Measurements from ENCODE around the gene HSPB6.

The HSPB6 gene

DNA sequence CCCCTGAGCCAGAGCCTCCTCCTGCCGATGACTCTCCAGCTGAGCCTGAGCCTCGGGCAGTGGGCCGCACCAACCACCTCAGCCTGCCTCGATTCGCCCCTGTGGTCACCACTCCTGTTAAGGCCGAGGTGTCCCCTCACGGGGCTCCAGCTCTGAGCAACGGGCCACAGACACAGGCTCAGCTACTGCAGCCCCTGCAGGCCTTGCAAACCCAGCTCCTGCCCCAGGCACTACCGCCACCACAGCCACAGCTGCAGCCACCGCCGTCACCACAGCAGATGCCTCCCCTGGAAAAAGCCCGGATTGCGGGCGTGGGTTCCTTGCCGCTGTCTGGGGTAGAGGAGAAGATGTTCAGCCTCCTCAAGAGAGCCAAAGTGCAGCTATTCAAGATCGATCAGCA lies 35.5 kb downstream of the HSPB6 start:
- peaks cover 53% of the 10 kb centered on the region for H3K36me3 ChIP-seq (replicated peaks; ENCODE audit: low read depth, low read length)
- H3K27me3 ChIP-seq (ENCODE audit: low read depth, low read length), result no peaks in the 10 kb centered on the region
- no peak overlapping the region for H3K4me2 ChIP-seq (ENCODE audit: low read length)
- H3K9me3 ChIP-seq (ENCODE audit: insufficient read depth, low read length), result no peaks in the 10 kb centered on the region
- no peak overlapping the region for H3K9ac ChIP-seq (ENCODE audit: low read length)
- H4K20me1 ChIP-seq (ENCODE audit: insufficient read depth, low read length), result peaks cover 18% of the 10 kb centered on the region
- no peak overlapping the region for H3K27ac ChIP-seq (ENCODE audit: low read length)
- no peak overlapping the region for H2AFZ ChIP-seq (ENCODE audit: low read depth, low read length)
- no peak overlapping the region for H3K4me3 ChIP-seq (ENCODE audit: low read length)
- TF ChIP-seq EZH2phosphoT487 (IDR thresholded peaks at IDR 0.05; ENCODE audit: low read depth), result no peak
- TF ChIP-seq, protein P1, sequence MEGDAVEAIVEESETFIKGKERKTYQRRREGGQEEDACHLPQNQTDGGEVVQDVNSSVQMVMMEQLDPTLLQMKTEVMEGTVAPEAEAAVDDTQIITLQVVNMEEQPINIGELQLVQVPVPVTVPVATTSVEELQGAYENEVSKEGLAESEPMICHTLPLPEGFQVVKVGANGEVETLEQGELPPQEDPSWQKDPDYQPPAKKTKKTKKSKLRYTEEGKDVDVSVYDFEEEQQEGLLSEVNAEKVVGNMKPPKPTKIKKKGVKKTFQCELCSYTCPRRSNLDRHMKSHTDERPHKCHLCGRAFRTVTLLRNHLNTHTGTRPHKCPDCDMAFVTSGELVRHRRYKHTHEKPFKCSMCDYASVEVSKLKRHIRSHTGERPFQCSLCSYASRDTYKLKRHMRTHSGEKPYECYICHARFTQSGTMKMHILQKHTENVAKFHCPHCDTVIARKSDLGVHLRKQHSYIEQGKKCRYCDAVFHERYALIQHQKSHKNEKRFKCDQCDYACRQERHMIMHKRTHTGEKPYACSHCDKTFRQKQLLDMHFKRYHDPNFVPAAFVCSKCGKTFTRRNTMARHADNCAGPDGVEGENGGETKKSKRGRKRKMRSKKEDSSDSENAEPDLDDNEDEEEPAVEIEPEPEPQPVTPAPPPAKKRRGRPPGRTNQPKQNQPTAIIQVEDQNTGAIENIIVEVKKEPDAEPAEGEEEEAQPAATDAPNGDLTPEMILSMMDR (IDR thresholded peaks at IDR 0.05; ENCODE audit: low read depth, low read length), result no peak
- peaks cover 35% of the 10 kb centered on the region for H3K79me2 ChIP-seq (ENCODE audit: low read length)
- H3K4me1 ChIP-seq (ENCODE audit: low read length), result peaks cover 10% of the 10 kb centered on the region

DNA sequence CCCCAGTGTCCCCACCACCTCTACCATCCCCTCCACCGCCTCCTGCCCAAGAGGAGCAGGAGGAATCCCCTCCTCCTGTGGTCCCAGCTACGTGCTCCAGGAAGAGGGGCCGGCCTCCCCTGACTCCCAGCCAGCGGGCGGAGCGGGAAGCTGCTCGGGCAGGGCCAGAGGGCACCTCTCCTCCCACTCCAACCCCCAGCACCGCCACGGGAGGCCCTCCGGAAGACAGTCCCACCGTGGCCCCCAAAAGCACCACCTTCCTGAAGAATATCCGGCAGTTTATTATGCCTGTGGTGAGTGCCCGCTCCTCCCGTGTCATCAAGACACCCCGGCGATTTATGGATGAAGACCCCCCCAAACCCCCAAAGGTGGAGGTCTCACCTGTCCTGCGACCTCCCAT lies 36.2 kb downstream of the HSPB6 start:
- TF ChIP-seq EZH2phosphoT487 (IDR thresholded peaks at IDR 0.05; ENCODE audit: low read depth), result no peak
- TF ChIP-seq, protein P1 (IDR thresholded peaks at IDR 0.05; ENCODE audit: low read depth, low read length), result no peak
- Histone ChIP-seq H3K9me3 (ENCODE audit: insufficient read depth, low read length) (no peaks in the 10 kb centered on the region), H3K79me2 (ENCODE audit: low read length) (peaks cover 35% of the 10 kb centered on the region), H3K27ac (ENCODE audit: low read length) (no peak overlapping the region), H3K27me3 (ENCODE audit: low read depth, low read length) (no peaks in the 10 kb centered on the region), H3K36me3 (replicated peaks; ENCODE audit: low read depth, low read length) (peaks cover 46% of the 10 kb centered on the region), H3K4me3 (ENCODE audit: low read length) (no peak overlapping the region), H2AFZ (ENCODE audit: low read depth, low read length) (no peak overlapping the region), H3K9ac (ENCODE audit: low read length) (no peak overlapping the region), H4K20me1 (ENCODE audit: insufficient read depth, low read length) (peaks cover 18% of the 10 kb centered on the region), H3K4me1 (ENCODE audit: low read length) (peaks cover 17% of the 10 kb centered on the region), H3K4me2 (ENCODE audit: low read length) (no peak overlapping the region)

DNA sequence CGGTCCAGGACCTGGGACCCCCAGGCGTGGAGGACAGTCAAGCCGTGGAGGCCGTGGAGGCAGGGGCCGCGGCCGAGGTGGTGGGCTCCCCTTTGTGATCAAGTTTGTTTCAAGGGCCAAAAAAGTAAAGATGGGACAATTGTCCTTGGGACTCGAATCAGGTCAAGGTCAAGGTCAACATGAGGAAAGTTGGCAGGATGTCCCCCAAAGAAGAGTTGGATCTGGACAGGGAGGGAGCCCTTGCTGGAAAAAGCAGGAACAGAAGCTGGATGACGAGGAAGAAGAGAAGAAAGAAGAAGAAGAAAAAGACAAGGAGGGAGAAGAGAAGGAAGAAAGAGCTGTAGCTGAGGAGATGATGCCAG lies 36.7 kb downstream of the HSPB6 start:
- Histone ChIP-seq H3K27me3 (ENCODE audit: low read depth, low read length) (no peaks in the 10 kb centered on the region), H3K79me2 (ENCODE audit: low read length) (peaks cover 35% of the 10 kb centered on the region), H3K4me2 (ENCODE audit: low read length) (no peak overlapping the region), H4K20me1 (ENCODE audit: insufficient read depth, low read length) (peaks cover 18% of the 10 kb centered on the region), H3K9me3 (ENCODE audit: insufficient read depth, low read length) (no peaks in the 10 kb centered on the region), H3K27ac (ENCODE audit: low read length) (no peak overlapping the region), H3K4me1 (ENCODE audit: low read length) (peaks cover 22% of the 10 kb centered on the region), H3K36me3 (replicated peaks; ENCODE audit: low read depth, low read length) (peaks cover 41% of the 10 kb centered on the region), H3K4me3 (ENCODE audit: low read length) (no peak overlapping the region), H3K9ac (ENCODE audit: low read length) (no peak overlapping the region), H2AFZ (ENCODE audit: low read depth, low read length) (no peak overlapping the region)
- TF ChIP-seq, protein P1 (IDR thresholded peaks at IDR 0.05; ENCODE audit: low read depth, low read length), result no peak
- TF ChIP-seq EZH2phosphoT487 (IDR thresholded peaks at IDR 0.05; ENCODE audit: low read depth), result no peak

DNA sequence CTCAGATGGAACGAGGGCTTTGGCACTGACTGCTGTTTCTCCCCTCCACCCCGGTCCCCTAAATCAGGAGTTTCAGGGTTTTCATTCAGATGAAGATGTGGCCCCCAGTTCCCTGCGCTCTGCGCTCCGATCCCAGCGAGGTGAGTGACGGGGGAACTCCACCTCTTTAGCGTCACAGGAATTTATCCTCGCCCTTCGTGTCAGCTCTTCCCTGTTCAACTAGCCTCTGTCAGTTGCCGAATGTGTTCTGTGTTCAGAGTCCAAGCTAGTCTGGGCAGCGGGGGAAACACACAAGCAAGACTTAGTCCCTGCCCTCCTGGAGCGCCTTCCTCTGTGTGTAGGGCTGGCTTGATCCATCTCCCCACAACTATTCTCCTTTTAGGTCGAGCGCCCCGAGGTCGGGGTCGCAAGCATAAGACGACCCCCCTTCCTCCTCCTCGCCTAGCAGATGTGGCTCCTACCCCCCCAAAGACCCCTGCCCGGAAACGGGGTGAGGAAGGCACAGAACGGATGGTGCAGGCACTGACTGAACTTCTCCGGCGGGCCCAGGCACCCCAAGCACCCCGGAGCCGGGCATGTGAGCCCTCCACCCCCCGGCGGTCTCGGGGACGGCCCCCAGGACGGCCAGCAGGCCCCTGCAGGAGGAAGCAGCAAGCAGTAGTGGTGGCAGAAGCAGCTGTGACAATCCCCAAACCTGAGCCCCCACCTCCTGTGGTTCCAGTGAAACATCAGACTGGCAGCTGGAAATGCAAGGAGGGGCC lies 37.2 kb downstream of the HSPB6 start:
- Histone ChIP-seq H3K9me3 (ENCODE audit: insufficient read depth, low read length) (no peaks in the 10 kb centered on the region), H3K27me3 (ENCODE audit: low read depth, low read length) (no peaks in the 10 kb centered on the region), H3K9ac (ENCODE audit: low read length) (peak overlapping the region; percentile 86; the same call in 1 of the 2 replicates), H3K4me3 (ENCODE audit: low read length) (peak overlapping the region; percentile 99), H3K36me3 (replicated peaks; ENCODE audit: low read depth, low read length) (peaks cover 35% of the 10 kb centered on the region), H3K79me2 (ENCODE audit: low read length) (peaks cover 38% of the 10 kb centered on the region), H4K20me1 (ENCODE audit: insufficient read depth, low read length) (peaks cover 18% of the 10 kb centered on the region), H2AFZ (ENCODE audit: low read depth, low read length) (no peak overlapping the region), H3K27ac (ENCODE audit: low read length) (no peak overlapping the region), H3K4me2 (ENCODE audit: low read length) (peak overlapping the region; percentile 96), H3K4me1 (ENCODE audit: low read length) (peaks cover 28% of the 10 kb centered on the region)
- TF ChIP-seq, protein P1 (IDR thresholded peaks at IDR 0.05; ENCODE audit: low read depth, low read length), result no peak
- TF ChIP-seq EZH2phosphoT487 (IDR thresholded peaks at IDR 0.05; ENCODE audit: low read depth), result no peak
